NCI-H2171 (cell line): Measurements from ENCODE around the gene GNRHR.
"Not testable (repeated sequence)": the region's sequence is repeated elsewhere in the genome, so short reads cannot be mapped to it uniquely, and the experiment has no call there.

Experiments used
- DNase-seq: peaks from one replicate; lab custom pipeline; 2025; lab: John Stamatoyannopoulos, UW

The GNRHR gene

GRCh38 chr4:67727124-67727850, 26.9 kb downstream of the GNRHR start:
- DNase-seq = no peak

GRCh38 chr4:67725981-67726380, 28.2 kb downstream of the GNRHR start:
- no peak for DNase-seq

- no peak for DNase-seq
Observed at GRCh38 chr4:67725132-67725531, 29.1 kb downstream of the GNRHR start.

- no peak for DNase-seq
Observed at GRCh38 chr4:67723949-67724348, 30.2 kb downstream of the GNRHR start.

- no peak for DNase-seq
Observed at GRCh38 chr4:67723341-67723740, 30.8 kb downstream of the GNRHR start.

GRCh38 chr4:67721770-67722597, 32.2 kb downstream of the GNRHR start:
- no peak for DNase-seq

GRCh38 chr4:67721315-67721769, 32.8 kb downstream of the GNRHR start:
- no peak for DNase-seq

GRCh38 chr4:67719953-67720617, 34.1 kb downstream of the GNRHR start:
- no peak for DNase-seq

- no peak for DNase-seq
Observed at GRCh38 chr4:67718848-67719247, 35.3 kb downstream of the GNRHR start.

GRCh38 chr4:67717586-67717985, 36.6 kb downstream of the GNRHR start:
- DNase-seq = no peak

- no peak for DNase-seq
Observed at GRCh38 chr4:67714955-67715354, 39.2 kb downstream of the GNRHR start.

- DNase-seq = no peak
Observed at GRCh38 chr4:67714248-67714583, 40.0 kb downstream of the GNRHR start.

GRCh38 chr4:67713529-67714247, 40.5 kb downstream of the GNRHR start:
- DNase-seq = no peak

GRCh38 chr4:67712650-67713528, 41.3 kb downstream of the GNRHR start:
- no peak for DNase-seq

GRCh38 chr4:67712000-67712625, 42.1 kb downstream of the GNRHR start:
- DNase-seq = no peak

GRCh38 chr4:67706682-67707081, 47.5 kb downstream of the GNRHR start:
- not testable (repeated sequence) for DNase-seq

- no peak for DNase-seq
Observed at GRCh38 chr4:67704843-67705242, 49.3 kb downstream of the GNRHR start.

- DNase-seq = no peak
Observed at GRCh38 chr4:67702166-67702565, 52.0 kb downstream of the GNRHR start.

- DNase-seq = no peak
Observed at GRCh38 chr4:67701517-67701850, 52.7 kb downstream of the GNRHR start.

- DNase-seq = peak; percentile 88
Observed at GRCh38 chr4:67700738-67701516, 53.3 kb downstream of the GNRHR start, which contains the start of gene UBA6. TSS of gene UBA6 (minus strand) at chr4:67701155. CDS start at chr4:67701119, 36 bp downstream.
